Loucy (cell line): Measurements from ENCODE around the gene SLC39A8.
A peak's percentile ranks its signal among the peaks of the same experiment; 100 is the strongest.

Source experiments
- H2AFZ ChIP-seq: fragments of 200-600 bp; sonication (generic); 2 replicates; pipeline ENCODE4 v1.6.0; 2016; ENCODE audit warnings: antibody characterized with exemption, mild to moderate bottlenecking, low read length, moderate library complexity
- H3F3A ChIP-seq: fragments of 200-600 bp; 2 replicates; pipeline ENCODE4 v1.6.0; 2016; ENCODE audit warnings: antibody characterized with exemption, low read depth, mild to moderate bottlenecking
- H3K27me3 ChIP-seq: fragments of 200-600 bp; sonication (generic); 2 replicates; pipeline ENCODE4 v1.6.1; 2014; ENCODE audit warnings: low read length, mild to moderate bottlenecking; ENCODE audit not compliant: insufficient read depth, poor library complexity, severe bottlenecking
- H3K36me3 ChIP-seq: fragments of 200-600 bp; sonication (generic); 2 replicates; pipeline ENCODE4 v1.6.1; 2016; ENCODE audit warnings: low read length; ENCODE audit not compliant: insufficient read depth
- H3K4me1 ChIP-seq: fragments of 200-600 bp; sonication (generic); 2 replicates; pipeline ENCODE4 v1.5.1; 2014; ENCODE audit warnings: low read length, mild to moderate bottlenecking; ENCODE audit not compliant: insufficient read depth, poor library complexity, severe bottlenecking
- H3K4me2 ChIP-seq: fragments of 200-600 bp; sonication (generic); 2 replicates; pipeline ENCODE4 v1.6.0; 2014; ENCODE audit warnings: antibody characterized with exemption, low read length, low read depth, mild to moderate bottlenecking; ENCODE audit not compliant: poor library complexity, severe bottlenecking
- H3K4me3 ChIP-seq: fragments of 200-600 bp; sonication (generic); 2 replicates; pipeline ENCODE4 v1.5.1; 2014; ENCODE audit warnings: low read length, mild to moderate bottlenecking, mixed read lengths; ENCODE audit not compliant: poor library complexity, severe bottlenecking
- H3K79me2 ChIP-seq: fragments of 200-600 bp; sonication (generic); 2 replicates; pipeline ENCODE4 v1.6.1; 2014; ENCODE audit warnings: low read length; ENCODE audit not compliant: insufficient read depth
- H3K9ac ChIP-seq: fragments of 200-600 bp; sonication (generic); 2 replicates; pipeline ENCODE4 v1.6.0; 2014; ENCODE audit warnings: mild to moderate bottlenecking, low read depth, low read length, moderate library complexity; ENCODE audit not compliant: poor library complexity, severe bottlenecking
- H3K9me2 ChIP-seq: fragments of 200-600 bp; sonication (generic); replicated peaks from 2 replicates; pipeline ENCODE4 v1.6.1; 2016; ENCODE audit warnings: low read depth, low read length, mixed read lengths
- H3K9me3 ChIP-seq: fragments of 200-600 bp; sonication (generic); 2 replicates; pipeline ENCODE4 v1.6.1; 2014; ENCODE audit warnings: mild to moderate bottlenecking, antibody characterized with exemption, low read length, low read depth; ENCODE audit not compliant: insufficient read depth
- H4K20me1 ChIP-seq: fragments of 200-600 bp; sonication (generic); 2 replicates; pipeline ENCODE4 v1.6.0; 2014; ENCODE audit warnings: antibody characterized with exemption, low read length, mild to moderate bottlenecking; ENCODE audit not compliant: insufficient read depth, poor library complexity, severe bottlenecking
- EZH2phosphoT487 ChIP-seq: fragments of 200-600 bp; IDR thresholded peaks from 2 replicates; pipeline ENCODE4 v1.6.1; 2018; ENCODE audit warnings: antibody characterized with exemption, mild to moderate bottlenecking, moderate library complexity, borderline replicate concordance
- TF ChIP-seq, protein P1 (sequence below): fragments of 200-600 bp; sonication (generic); conservative IDR thresholded peaks from 2 replicates; pipeline ENCODE4 v1.5.1; 2014; ENCODE audit warnings: mild to moderate bottlenecking, antibody characterized with exemption, low read length

The SLC39A8 gene

GRCh38 chr4:102350634-102351033 lies 5.4 kb upstream of the SLC39A8 start:
- Histone ChIP-seq H3K4me2 (no peak overlapping the region), H3K36me3 (no peaks in the 10 kb centered on the region), H2AFZ (no peak overlapping the region), H4K20me1 (no peaks in the 10 kb centered on the region), H3K27me3 (no peaks in the 10 kb centered on the region), H3K4me3 (no peak overlapping the region), H3K9me3 (no peaks in the 10 kb centered on the region), H3K4me1 (peaks cover 12% of the 10 kb centered on the region), H3F3A (no peaks in the 10 kb centered on the region), H3K79me2 (no peaks in the 10 kb centered on the region), H3K9ac (no peak overlapping the region), H3K9me2 (no peaks in the 10 kb centered on the region)
- TF ChIP-seq EZH2phosphoT487, result no peak
- TF ChIP-seq, protein P1, sequence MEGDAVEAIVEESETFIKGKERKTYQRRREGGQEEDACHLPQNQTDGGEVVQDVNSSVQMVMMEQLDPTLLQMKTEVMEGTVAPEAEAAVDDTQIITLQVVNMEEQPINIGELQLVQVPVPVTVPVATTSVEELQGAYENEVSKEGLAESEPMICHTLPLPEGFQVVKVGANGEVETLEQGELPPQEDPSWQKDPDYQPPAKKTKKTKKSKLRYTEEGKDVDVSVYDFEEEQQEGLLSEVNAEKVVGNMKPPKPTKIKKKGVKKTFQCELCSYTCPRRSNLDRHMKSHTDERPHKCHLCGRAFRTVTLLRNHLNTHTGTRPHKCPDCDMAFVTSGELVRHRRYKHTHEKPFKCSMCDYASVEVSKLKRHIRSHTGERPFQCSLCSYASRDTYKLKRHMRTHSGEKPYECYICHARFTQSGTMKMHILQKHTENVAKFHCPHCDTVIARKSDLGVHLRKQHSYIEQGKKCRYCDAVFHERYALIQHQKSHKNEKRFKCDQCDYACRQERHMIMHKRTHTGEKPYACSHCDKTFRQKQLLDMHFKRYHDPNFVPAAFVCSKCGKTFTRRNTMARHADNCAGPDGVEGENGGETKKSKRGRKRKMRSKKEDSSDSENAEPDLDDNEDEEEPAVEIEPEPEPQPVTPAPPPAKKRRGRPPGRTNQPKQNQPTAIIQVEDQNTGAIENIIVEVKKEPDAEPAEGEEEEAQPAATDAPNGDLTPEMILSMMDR, result no peak

DNA sequence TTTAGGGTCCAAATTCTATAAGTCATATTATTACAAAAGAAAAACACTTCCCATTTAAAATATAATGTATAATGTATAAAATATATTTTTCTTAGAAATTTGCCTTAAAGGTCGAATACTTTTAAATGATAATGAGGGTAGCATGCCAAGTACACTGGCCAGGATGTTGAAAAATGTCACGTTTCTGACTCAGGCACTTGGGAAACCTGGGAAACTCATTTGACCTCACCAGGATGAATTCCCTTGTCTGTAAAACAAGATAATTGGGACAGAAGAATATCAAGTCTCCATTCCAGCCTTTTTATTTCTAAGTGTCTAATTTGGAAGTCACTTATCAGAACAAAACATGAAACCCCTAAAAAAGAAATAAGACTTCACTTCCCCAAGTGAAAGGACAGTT lies 3.4 kb upstream of the SLC39A8 start:
- no peaks in the 10 kb centered on the region for H3K36me3 ChIP-seq
- peaks cover 13% of the 10 kb centered on the region for H3K4me1 ChIP-seq
- H3K4me3 ChIP-seq, result no peak overlapping the region
- no peaks in the 10 kb centered on the region for H3K9me2 ChIP-seq
- peaks cover 6% of the 10 kb centered on the region for H3K79me2 ChIP-seq
- H3K9me3 ChIP-seq, result no peaks in the 10 kb centered on the region
- H3F3A ChIP-seq, result peaks cover 13% of the 10 kb centered on the region; the same call in 1 of the 2 replicates
- no peak overlapping the region for H3K9ac ChIP-seq
- H3K27me3 ChIP-seq, result no peaks in the 10 kb centered on the region
- no peak overlapping the region for H3K4me2 ChIP-seq
- no peak for TF ChIP-seq EZH2phosphoT487
- TF ChIP-seq, protein P1, result no peak
- peaks cover under 1% of the 10 kb centered on the region for H4K20me1 ChIP-seq
- H2AFZ ChIP-seq, result no peak overlapping the region

DNA sequence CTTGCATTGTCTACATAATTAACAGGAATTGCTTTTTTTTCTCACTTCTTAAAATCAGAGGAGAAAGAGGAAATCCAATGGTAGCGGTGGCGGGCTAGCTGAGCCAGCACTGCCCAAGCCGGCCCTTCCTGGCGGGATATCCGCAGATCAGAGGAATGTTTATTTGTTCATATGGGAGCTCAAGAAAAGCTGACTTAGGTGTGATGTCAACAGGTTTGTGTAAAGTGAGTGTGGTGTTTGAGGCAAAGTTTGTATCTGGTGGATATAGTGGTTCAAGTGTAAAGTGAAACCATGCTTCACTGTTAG lies 466 bp upstream of the SLC39A8 start:
- H3K9me2 ChIP-seq, result no peaks in the 10 kb centered on the region
- H3K9me3 ChIP-seq, result no peaks in the 10 kb centered on the region
- H4K20me1 ChIP-seq, result peaks cover 30% of the 10 kb centered on the region
- TF ChIP-seq EZH2phosphoT487, result no peak
- TF ChIP-seq, protein P1, result no peak; the same call in none of the 2 replicates
- H3K9ac ChIP-seq, result peak overlapping the region; percentile 91
- H2AFZ ChIP-seq, result peak overlapping the region; percentile 97
- H3K79me2 ChIP-seq, result peaks cover 35% of the 10 kb centered on the region
- peak overlapping the region; percentile 81 for H3K4me3 ChIP-seq
- H3F3A ChIP-seq, result peaks cover 13% of the 10 kb centered on the region; the same call in 1 of the 2 replicates
- H3K36me3 ChIP-seq, result no peaks in the 10 kb centered on the region
- H3K4me2 ChIP-seq, result peak overlapping the region; percentile 93
- H3K27me3 ChIP-seq, result no peaks in the 10 kb centered on the region
- peaks cover 38% of the 10 kb centered on the region for H3K4me1 ChIP-seq
